GM19395 (cell line): ENCODE data around the gene LAMA5.
"Not testable (repeated sequence)": the region's sequence is repeated elsewhere in the genome, so short reads cannot be mapped to it uniquely, and the experiment has no call there.

Experiments
- ATAC-seq: cut with Tn5 transposase; IDR thresholded peaks from one replicate; pipeline ENCODE4 v1.9.1; 2021; ENCODE audit warnings: mild to moderate bottlenecking, moderate library complexity; ENCODE audit not compliant: unreplicated experiment

Gene LAMA5

DNA sequence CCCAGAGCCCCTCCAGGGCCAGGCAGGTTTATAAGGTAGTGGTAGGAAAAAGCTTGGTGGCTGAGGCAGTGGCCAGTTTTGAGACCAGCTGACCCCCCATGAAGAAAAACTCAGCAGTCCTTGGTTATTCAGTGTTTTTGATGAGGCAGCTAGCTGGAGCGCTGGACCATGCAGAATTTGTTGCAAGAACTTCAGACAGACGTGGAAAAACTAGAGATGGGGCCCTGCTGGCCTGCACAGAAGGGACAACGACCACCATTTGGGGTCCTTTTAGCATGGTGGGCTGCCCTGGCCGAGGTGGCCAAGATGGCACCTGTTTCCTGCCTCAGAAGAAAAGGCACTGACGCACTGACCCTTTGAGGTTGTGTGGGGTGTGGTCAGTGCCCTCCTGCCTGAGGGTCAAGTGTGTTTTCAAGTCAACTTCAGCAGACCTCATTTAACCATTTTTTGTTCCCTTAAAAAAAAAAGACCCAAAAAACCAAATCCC, 22.5 kb upstream of the LAMA5 start:
- no peak for ATAC-seq

DNA sequence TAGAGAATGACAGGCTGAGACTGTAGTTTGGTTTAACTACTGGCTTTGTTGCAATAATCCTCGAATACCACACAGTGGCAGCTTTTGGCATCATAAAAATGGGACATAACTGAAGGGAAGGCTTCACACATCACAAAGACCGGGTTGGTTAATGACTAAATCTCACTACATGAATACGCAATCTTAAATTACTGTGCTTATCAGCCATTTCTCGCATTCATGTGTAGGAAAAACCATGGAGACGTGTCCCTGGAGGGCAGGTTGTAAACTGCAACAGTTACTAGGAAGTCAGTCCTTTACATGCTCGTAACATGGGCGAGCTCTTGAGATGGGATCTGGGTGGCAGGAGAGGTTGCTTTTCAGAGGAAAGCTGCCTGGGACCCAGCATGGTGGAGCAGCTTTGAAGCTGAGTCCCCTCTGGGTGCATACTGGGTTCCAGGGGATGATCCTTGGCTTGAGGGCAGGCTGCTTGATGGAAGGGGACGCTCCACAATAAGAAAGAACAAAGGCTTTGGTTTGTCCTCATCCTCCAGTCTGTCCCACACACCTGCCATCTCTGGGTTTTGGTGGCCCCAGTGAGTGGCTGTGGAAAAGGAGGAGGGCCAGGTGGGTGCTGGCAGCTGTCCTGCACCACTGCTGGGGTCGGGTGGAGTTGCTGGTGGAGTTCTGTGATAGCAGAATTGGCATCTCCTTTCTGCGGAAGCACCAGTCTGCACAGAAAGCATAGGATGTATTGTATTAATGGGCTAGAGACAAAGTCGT, 21.9 kb upstream of the LAMA5 start:
- ATAC-seq = no peak

DNA sequence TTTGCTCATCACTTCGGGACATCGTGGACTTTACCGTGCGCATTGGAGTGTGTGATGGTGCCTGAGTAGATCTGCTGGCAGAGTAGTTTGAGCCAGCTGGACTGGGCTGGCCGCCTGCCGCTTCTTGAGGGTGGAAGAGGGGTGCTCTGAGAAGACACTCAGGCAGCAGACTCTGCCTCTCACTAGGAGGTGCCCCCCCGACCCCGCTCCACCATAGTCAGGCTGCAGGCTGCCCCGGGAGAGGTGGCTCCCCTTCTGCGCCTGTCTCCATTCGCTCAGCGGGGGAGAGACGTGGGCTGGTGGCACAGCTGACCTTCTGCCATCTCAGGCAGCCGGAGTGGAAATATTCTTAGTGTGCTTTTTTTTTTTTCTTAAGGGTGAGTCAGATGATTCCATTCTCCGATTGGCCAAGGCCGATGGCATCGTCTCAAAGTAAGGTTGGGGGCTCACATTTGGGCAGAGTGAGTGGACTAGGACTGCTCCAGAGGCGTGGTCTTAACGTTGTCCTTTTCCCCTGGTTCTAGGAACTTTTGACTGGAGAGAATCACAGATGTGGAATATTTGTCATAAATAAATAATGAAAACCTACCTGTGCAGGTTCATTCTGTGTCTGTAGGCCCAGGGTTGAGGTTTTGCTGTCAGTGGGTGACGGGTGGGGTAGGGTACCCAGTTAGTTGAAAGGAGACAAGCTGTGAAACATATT, 21.0 kb upstream of the LAMA5 start:
- no peak for ATAC-seq

DNA sequence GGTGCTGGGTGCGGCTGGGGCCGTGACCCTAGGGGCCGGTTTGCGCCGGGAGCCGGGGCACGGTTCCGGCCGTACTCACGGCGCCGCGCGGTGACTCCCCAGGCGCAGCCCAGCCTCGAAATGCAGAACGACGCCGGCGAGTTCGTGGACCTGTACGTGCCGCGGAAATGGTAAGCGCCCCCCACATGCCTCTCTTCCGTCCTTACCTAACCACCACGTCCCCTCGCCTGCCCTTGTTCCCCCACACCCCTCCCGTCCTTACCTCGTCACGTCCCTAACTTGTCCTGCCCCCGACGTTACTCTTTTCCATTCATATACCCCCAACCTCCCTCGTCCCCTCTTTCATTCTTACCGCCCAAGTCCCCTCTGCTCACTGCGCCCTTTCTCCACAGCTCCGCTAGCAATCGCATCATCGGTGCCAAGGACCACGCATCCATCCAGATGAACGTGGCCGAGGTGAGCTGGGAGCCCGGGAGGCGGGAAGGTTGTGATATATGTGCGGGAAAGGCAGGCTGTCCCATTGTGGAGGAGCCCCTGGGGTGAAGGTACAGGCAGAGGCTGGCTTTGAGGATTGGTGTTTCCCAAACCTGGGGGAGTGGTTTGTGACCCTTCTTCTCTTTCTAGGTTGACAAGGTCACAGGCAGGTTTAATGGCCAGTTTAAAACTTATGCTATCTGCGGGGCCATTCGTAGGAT, 20.3 kb upstream of the LAMA5 start:
- ATAC-seq = peak; percentile 4

DNA sequence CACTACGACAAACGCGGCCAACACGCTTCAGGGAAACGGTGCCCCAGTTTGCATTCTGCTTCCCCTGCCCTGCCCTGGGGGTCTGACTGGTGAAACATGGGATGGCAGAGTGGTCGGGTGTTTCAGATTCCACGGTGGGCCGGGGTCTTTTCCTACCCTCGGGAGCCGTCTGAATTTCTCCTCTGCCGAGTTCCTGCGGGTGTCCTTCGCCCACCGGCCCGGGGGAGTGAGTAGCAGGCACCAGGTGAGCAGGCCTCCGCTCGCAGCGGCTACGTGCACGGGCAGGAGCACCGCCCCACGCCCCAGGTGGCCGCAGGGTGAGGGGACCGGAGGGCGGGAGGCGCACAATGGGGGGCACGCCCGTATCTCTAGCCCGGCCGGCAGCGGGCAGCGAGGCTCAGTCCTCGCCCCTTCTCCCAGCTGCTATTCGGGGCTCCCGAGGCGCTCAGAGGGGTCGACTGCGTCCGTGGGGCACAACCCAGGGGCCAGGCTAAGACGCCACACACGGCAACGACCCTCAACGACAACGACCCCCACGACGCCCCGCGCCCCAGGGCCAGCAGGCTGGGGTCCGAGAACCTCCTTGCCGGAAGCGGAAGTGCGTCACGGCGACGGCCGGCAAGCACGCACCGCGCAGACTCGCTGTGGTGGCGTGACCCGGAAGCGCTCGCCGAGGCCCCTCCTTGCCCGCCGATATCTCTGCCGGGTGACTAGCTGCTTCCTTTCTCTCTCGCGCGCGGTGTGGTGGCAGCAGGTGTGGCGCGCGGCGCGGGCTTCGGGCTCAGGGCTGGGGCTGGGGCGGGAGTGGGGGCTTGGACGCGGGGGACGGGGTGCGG, 19.5 kb upstream of the LAMA5 start, which contains the start of gene RPS21:
Gene RPS21, plus strand, starts transcription at position 721 of the 836 bp plus-strand sequence. CDS start 236 bp downstream, outside the sequence.
- ATAC-seq = peak; percentile 83

DNA sequence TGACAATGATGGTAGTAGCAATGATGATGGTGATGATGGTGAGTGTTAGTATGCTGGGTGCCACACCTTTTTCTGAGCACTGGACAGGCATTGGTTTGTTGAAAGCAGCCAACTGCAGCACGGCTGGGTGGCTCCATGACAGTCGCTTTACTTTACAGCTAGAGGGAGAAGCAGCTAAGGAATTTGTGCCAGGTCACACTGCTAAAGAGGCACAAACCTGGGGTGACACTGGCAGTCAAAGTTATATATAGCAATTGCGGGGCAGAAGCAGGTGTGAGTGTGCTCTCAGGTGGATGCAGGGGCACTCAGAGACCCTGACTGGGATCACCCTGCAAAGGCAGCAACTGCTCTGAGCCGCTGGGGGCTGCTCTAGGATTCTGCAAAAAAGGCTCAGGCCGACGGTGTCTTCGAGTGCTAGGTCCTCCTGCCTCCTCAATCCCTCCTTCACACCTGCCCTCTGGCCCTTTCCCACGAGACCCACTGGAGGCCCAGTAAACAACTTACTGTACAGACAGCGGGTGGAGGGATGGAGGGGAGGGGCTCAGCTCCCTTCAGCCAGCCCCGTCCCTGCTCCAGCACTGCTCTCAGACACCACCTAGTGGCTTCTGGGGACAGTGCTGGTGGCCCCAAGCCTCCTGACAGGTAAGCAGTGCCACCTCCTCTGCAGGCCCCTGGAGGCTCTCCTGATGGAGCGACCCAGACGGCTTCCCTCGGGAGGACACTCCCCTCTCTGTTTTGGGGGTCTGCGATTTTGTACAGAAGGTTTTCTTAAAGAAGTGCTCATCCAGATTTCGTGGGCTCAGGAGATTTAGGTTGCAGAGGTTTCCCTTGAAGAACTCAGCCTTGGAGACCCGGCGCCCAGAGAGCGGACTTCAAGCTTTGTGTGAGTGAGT, 15.4 kb upstream of the LAMA5 start:
- ATAC-seq = peak; percentile 53

DNA sequence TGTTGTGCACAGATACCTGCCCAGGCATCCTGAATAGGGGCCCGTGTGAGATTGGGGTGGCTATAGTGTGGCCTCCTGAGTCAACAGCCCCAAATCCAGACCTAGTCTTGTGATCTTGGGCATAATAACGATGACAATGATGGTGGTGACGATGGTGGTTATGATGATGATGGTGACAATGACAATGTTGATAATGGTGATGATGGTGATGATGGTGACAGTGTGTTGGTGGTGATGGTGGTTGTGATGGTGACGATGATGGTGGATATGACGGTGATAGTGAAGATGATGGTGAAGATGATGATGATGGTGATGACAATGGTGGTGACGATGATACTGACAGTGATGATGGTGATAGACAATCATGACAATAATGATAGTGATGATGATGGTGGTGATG, 14.7 kb upstream of the LAMA5 start:
- no peak for ATAC-seq

DNA sequence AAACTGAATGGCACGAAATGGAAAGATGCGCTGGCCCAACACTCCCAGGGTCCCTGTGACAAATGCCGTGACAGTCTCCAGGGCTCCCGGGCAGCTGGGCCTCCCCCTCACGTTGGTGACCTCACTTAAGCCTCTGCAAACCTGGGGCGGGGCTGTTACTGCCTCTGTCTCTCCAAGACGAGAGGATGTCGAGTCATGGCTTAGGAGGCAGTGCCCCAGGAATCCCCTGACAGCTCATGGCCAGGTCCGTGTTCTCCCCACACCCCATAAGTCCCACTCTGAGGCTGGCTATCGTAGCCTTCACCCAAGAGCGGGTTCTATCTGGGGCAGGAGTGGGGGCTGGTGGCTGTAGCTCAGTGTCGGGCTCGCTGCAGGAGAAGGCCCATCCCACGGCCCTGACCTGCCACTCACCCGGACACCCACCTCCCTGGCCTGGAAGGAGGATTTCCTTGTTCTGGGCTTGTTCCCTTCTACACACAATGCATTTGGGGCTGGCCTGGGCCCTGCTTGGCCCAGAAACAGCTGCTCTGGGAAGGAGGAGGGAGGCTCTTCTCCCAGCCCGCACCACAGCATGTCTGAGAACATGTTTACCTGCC, 14.2 kb upstream of the LAMA5 start:
- ATAC-seq = no peak

DNA sequence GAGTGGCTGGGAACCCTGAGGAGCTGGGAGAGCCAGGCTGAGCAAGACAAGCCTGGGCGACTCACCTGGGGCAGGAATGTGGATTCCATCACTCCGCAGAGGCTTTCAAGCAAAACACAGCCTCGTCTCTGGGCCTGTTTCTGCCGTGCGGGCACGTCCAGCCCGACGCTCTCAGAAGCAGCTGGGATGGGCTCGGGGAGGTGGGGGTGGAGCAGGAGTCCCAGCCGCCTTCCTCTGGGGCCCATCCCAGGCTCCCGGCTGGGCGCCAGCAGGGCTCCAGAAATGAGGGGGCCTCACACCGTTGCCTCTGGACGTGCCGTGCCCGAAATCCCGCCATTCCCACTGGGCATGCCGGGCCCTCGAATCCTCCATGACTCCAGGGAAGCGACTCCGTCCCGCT, 11.1 kb upstream of the LAMA5 start:
- ATAC-seq = no peak

DNA sequence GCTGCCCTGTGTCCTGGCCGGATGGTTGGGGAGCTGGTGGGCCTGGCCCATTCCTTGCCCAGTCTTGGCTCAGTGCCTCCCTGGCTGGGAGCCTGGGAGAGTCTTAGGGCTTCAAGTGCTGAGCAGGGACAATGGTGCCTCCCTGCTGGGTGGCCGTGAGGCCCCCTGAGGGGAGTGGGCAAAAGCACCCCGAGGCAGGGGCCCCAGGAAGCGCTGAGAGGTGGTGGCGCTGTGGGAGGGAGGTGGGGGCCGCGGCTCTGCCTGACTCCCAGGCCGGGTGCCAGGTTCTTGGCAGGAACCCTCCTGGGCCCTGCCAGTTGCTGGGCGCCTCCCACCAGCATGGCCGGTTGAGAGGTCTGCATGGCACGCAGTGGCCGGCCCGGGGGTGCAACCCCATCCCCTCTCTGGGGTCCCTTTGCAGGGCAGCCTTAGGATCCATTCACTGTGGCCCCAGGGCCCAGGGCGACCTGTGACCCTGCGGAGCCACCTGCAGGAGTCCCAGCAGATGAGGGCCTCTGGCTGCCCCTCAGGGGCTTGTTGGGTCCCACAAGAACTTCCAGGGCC, 10.6 kb upstream of the LAMA5 start:
- ATAC-seq = no peak

DNA sequence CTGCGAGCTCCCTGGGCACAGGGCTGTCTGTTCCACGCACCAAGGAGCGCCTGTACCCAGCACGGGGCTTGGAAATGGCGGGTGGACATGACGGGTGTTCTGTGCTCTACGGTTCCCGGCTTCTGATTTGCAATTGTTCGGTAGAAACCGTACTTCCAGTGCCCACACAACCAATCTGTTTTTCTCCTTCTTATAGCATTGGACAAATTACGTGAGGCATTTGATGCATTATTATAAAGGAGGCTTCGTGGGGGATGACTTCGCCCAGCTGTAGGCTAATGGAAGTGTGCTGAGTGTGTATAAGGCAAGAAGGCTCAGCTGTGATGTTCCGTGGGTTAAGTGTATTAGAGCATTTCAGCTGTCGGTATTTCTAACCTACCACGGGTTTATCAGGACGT, 10.0 kb upstream of the LAMA5 start:
- no peak for ATAC-seq

DNA sequence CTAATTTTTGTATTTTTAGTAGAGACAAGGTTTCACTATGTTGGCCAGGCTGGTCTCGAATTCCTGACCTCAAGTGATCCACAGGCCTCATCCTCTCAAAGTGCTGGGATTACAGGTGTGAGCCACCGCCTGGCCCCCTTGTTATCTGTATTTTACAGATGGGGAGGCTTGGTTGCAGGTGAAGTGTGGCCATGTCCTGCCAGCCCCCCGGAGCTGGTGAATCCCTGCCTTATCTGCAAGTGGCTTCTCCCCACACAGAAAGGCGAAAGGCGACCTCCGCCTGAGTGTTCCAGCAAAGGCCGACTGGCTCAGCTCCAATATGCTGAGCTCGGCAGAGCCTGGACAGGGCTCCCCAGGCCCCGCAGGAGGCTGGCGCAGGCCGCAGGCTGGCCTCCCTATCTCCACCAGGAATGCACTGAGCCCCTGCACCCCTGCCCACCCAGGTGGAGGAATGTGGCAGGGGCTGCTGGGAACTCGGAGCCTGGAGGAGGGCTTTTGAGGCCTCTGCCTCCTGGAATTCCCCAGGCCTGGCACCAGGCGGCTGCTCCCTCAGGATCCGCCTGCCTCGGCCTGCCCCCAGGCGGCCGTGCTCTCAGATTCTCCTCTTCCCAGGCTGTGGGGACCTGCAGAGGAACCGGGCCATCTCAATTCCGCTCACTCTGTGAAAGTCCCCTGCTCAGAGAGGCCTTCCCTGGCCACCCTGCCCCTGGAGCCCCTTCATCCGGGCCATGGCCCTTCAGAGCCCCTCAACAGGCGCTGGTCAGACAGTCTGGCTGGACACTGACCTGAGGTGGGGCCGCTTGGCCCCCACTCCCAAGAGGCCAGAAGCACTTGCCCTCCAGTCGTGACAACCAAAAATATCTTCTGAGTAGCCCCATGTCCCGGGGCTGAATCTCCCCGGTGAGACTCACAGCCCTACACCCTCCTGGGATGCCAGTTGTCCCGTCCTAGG, 9.3 kb upstream of the LAMA5 start:
- no peak for ATAC-seq

DNA sequence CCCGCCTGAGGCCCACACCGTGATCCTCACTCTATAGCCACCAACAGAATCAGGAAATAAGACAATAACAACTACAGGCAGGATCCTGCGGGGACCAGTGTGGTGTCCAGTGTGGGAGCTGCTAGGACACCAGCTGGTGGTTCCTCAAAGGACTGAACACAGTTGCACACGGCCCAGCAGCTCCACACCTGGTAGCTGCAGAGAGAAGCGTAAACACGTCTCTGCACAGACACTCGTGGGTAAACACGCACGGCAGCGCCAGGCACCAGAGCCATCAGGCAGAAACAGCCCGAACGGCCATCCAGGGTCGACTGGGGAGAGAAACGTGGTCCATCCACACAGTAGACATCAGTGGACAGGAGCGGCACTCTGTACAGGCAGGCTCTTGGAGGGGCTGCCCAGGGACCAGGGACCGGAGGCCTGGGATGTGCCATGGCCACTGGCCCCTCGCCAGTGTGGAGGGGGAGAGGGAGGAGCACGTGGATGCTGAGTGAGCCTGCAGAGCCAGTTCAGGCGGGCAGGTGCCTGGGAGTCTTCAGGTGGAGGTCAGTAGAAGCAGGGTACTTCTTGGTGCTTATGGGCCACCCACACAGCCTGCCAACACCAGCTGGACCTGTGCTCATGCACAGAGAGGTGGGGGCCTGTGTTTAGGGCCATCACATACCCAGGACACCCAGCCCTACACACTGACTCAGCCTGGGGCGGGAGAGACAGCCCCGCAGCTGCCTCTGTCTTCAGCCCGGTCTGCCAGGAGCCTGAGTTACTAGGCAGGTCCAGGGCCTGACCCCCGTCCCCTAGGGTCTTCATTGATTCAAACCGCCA, 7.4 kb upstream of the LAMA5 start:
- no peak for ATAC-seq

DNA sequence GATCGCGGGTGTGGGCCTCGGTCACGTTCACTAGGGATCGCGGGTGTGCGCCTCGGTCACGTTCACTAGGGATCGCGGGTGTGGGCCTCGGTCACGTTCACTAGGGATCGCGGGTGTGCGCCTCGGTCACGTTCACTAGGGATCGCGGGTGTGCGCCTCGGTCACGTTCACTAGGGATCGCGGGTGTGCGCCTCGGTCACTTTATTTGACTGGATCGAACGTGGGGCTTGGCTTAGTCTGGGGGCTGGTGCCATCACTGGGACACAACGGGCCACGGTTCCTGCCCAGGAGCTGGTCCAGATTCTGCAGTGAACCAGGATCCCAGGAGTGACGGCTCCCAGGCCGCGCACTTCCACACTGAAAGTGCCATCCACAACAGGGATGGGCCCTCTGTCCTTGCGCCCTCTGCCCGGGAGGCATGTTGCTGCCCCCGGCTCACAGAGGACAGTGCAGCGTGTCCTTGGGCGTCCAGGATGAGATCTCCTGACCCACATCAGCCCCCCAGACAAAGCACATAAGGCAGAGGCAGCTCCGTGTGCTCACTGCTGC, 6.6 kb upstream of the LAMA5 start:
- not testable (repeated sequence) for ATAC-seq

DNA sequence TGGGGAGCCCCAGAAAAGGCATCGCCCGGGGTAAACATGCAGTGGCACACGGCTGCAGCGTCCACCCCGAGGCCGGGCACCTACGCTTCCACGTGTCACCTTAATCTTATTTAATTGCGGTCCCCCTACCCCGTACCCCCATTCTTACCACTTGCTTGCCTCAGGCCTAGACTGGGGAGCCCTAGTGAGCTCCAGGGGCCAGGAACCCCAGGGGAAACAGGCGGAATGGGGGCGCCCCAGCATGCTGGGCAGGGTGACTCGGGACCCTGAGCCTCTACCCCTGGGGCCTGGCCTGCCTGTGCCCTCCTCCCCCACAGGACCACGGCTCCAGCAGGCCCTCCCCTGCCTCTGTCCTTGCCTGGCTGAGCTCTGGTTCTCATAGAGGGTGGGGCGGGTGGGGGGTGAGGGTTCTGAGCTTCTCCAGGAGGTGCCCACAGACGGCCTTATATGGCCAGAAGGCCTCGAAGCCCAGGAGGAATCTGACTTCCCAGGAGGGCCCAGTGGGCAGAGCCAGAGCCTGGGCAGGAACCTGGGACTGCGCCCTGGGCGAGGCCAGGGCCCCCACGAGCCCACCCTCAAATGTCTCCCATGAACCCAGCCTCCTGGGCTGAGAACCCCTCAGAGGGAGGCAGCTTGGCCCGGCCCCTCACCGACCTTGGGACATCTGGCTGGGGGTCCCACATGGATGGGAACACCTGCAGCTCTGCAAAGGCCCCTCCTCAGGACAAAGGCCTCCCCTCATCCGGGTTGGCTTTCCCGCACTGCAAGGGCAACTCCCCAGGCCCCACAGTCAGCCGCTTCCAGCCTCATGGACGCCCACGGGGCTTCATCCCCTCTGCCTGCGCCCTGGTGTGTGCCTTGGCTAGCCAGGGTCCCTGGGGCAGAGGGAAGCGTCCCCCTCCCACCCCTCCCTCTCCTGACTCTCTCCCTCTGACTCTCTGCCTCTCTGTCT, 5.2 kb upstream of the LAMA5 start:
- no peak for ATAC-seq

DNA sequence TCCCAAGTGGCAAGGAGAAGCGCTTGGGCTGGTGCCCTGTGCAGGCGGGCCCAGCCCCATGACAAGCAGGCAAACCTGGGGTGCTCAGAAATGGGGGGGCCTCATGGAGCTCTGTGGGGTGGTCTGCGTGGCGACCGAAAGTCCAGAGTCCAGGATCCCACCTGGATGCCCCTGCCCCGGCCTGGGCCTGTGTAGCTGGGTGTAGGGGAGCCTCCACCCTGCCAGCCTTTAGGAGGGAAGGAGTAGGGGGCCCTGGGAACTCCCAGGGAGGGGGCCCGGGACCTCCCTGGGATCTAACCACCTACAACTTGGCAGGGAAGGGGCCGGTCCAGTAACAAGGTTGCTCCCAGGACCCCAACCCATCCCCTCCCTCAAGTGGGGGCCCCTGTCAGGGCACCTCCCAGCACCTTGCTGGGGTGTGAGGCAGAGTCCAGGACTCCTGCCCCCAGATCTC, 4.5 kb upstream of the LAMA5 start:
- ATAC-seq = no peak
